Measurements from ENCODE around the gene LIPT1. TPM values are rescaled to one million over a fixed set of nuclear protein-coding genes. Genes with fewer than 3 reads are reported as not detected.

LIPT1 gene
- total RNA-seq, 1 experiment from 2014 or later: 10.3 TPM

GRCh38 chr2:99141110-99142108, 13.4 kb upstream of the LIPT1 start, which contains the start of gene C2orf15:
TSS of gene C2orf15 (plus strand) at chr2:99141707. CDS start at chr2:99150559, 8,852 bp downstream.
- H3K79me2 ChIP-seq (ENCODE audit: low read depth): peaks cover 16% of the 10 kb centered on the region; the same call in 1 of the 2 replicates
- DNase-seq: peak; percentile 94 to 99
- H2AFZ ChIP-seq: peak within 1 kb of the TSS; percentile 94
- peak within 1 kb of the TSS; percentile 96 for H3K4me2 ChIP-seq
- POLR2A ChIA-PET (ENCODE audit: unreplicated experiment): interaction anchor here (0.5 to 1.8 kb wide), 13 partner anchors 9 to 1422 kb away, joined by 3 to 12 read pairs (median 5); partner anchors contain the start of gene PDCL3
- peaks cover 24% of the 10 kb centered on the region for H3K4me1 ChIP-seq (replicated peaks; ENCODE audit: insufficient read depth)
- H3K27ac ChIP-seq: peak within 1 kb of the TSS; percentile 64
- CTCF ChIA-PET: interaction anchor here (0.7 to 1.2 kb wide), 2 partner anchors 15 to 194 kb away, joined by 3 to 4 read pairs; no protein-coding TSS in a partner anchor
- TSS peak; percentile 61 for BruUV-seq (replicated peaks)
- H3F3A ChIP-seq (ENCODE audit: insufficient read depth, low read depth): peaks cover 18% of the 10 kb centered on the region; the same call in 1 of the 2 replicates
- intact Hi-C loops (cut with micrococcal nuclease; ENCODE audit: unreplicated experiment): loop anchor here (1.0 to 2.0 kb wide), 4 partner anchors 13 to 273 kb away; partner anchors contain the start of genes LIPT1, MITD1, MRPL30 and TSGA10
- peak within 1 kb of the TSS; percentile 86 for H3K4me3 ChIP-seq
- H3K9me3 ChIP-seq (ENCODE audit: insufficient read depth, low read depth): peaks cover 6% of the 10 kb centered on the region; the same call in 1 of the 2 replicates
- H4K20me1 ChIP-seq (ENCODE audit: insufficient read depth): no peaks in the 10 kb centered on the region
- TF ChIP-seq CTCF (conservative IDR thresholded peaks at IDR 0.05) (no peak), EZH2 (IDR thresholded peaks at IDR 0.05; ENCODE audit: low read depth) (no peak)
- no peaks in the 10 kb centered on the region for H3K27me3 ChIP-seq (ENCODE audit: insufficient read depth, low read depth)
- H3K9me2 ChIP-seq (ENCODE audit: insufficient read depth): no peaks in the 10 kb centered on the region
- H3K36me3 ChIP-seq (ENCODE audit: low read depth): peaks cover 3% of the 10 kb centered on the region; the same call in 1 of the 2 replicates

- TF ChIP-seq EZH2 (IDR thresholded peaks at IDR 0.05; ENCODE audit: low read depth): no peak
- no peak for TF ChIP-seq CTCF (conservative IDR thresholded peaks at IDR 0.05)
- Histone ChIP-seq H2AFZ (no peak overlapping the region), H4K20me1 (ENCODE audit: insufficient read depth) (no peaks in the 10 kb centered on the region), H3K4me2 (no peak overlapping the region), H3K9me3 (ENCODE audit: insufficient read depth, low read depth) (no peaks in the 10 kb centered on the region), H3K79me2 (ENCODE audit: low read depth) (peaks cover 4% of the 10 kb centered on the region), H3K27me3 (ENCODE audit: insufficient read depth, low read depth) (no peaks in the 10 kb centered on the region), H3K4me1 (replicated peaks; ENCODE audit: insufficient read depth) (peaks cover 10% of the 10 kb centered on the region; the same call in 1 of the 2 replicates), H3K4me3 (no peak overlapping the region), H3K27ac (no peak overlapping the region), H3K36me3 (ENCODE audit: low read depth) (no peaks in the 10 kb centered on the region), H3F3A (ENCODE audit: insufficient read depth, low read depth) (peaks cover 16% of the 10 kb centered on the region), H3K9me2 (ENCODE audit: insufficient read depth) (no peaks in the 10 kb centered on the region)
- ChIA-PET POLR2A (ENCODE audit: unreplicated experiment) (no interaction called here), CTCF (no interaction called here)
- BruUV-seq (replicated peaks): no TSS peak
- DNase-seq: no peak
- intact Hi-C loops (cut with micrococcal nuclease; ENCODE audit: unreplicated experiment): no loop called here
These were observed 4.1 kb upstream of the LIPT1 start for GRCh38 chr2:99150706-99151105.

- H4K20me1 ChIP-seq (ENCODE audit: insufficient read depth): no peaks in the 10 kb centered on the region
- BruUV-seq (replicated peaks): no TSS peak
- no peaks in the 10 kb centered on the region for H3K9me3 ChIP-seq (ENCODE audit: insufficient read depth, low read depth)
- ChIA-PET POLR2A (ENCODE audit: unreplicated experiment) (interaction anchor here (0.6 kb wide), 1 partner anchor 10 kb away, joined by 6 read pairs; no protein-coding TSS in a partner anchor), CTCF (no interaction called here)
- H2AFZ ChIP-seq: no peak overlapping the region
- H3K27ac ChIP-seq: no peak overlapping the region
- no peak overlapping the region for H3K4me3 ChIP-seq
- peaks cover 9% of the 10 kb centered on the region for H3K36me3 ChIP-seq (ENCODE audit: low read depth)
- H3K9me2 ChIP-seq (ENCODE audit: insufficient read depth): no peaks in the 10 kb centered on the region
- intact Hi-C loops (cut with micrococcal nuclease; ENCODE audit: unreplicated experiment): no loop called here
- H3K4me1 ChIP-seq (replicated peaks; ENCODE audit: insufficient read depth): peaks cover 18% of the 10 kb centered on the region
- TF ChIP-seq CTCF (conservative IDR thresholded peaks at IDR 0.05): no peak
- TF ChIP-seq EZH2 (IDR thresholded peaks at IDR 0.05; ENCODE audit: low read depth): no peak
- DNase-seq: no peak
- peaks cover 17% of the 10 kb centered on the region for H3K79me2 ChIP-seq (ENCODE audit: low read depth)
- no peak overlapping the region for H3K4me2 ChIP-seq
- H3F3A ChIP-seq (ENCODE audit: insufficient read depth, low read depth): peaks cover 16% of the 10 kb centered on the region
- H3K27me3 ChIP-seq (ENCODE audit: insufficient read depth, low read depth): no peaks in the 10 kb centered on the region
These were observed 2.4 kb upstream of the LIPT1 start for GRCh38 chr2:99152199-99152895.

All from PC-9 (cell line).